ENCODE measurements around the gene SCARB1.

SCARB1 gene

DNA sequence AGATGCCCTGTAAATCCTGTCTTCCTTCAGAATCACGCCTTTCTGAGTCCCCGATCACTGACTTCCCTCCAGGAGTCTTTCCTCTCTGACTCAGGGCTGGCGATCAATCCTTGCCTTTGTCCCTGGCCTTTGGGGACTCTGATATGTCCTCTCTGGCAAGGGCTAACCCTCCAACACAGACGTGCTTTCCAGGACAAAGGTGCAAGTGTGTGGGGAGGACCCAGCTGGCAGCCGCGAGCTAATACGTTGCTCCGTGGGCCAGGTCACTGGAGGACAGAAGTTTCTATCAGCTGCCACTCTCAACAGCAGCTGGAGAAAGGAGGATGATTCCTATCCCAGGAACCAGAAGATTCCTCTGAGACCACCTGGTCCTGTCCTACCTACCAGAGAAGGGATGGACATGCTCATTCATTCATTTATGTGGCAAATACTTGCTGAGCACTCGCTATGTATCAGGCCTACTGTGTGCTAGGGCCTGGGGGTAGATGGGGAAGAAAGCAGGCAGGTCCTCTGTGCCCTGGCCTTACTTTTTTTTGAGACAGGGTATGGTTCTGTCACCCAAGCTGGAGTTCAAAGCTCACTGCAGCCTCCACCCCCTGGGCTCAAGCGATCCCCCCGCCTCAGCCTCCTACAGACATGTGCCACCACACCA lies 8.5 kb upstream of the SCARB1 start:
- no peak for DNase-seq (ENCODE audit: extremely low read depth, insufficient read length)
- Histone ChIP-seq H3K4me3 (replicated peaks; ENCODE audit: low read depth, low read length) (no peak overlapping the region), H3K36me3 (ENCODE audit: control insufficient read depth, insufficient read depth, low read length) (no peaks in the 10 kb centered on the region), H3K27me3 (replicated peaks; ENCODE audit: control insufficient read depth, insufficient read depth, low read length) (no peaks in the 10 kb centered on the region)
- TF ChIP-seq, protein P1, sequence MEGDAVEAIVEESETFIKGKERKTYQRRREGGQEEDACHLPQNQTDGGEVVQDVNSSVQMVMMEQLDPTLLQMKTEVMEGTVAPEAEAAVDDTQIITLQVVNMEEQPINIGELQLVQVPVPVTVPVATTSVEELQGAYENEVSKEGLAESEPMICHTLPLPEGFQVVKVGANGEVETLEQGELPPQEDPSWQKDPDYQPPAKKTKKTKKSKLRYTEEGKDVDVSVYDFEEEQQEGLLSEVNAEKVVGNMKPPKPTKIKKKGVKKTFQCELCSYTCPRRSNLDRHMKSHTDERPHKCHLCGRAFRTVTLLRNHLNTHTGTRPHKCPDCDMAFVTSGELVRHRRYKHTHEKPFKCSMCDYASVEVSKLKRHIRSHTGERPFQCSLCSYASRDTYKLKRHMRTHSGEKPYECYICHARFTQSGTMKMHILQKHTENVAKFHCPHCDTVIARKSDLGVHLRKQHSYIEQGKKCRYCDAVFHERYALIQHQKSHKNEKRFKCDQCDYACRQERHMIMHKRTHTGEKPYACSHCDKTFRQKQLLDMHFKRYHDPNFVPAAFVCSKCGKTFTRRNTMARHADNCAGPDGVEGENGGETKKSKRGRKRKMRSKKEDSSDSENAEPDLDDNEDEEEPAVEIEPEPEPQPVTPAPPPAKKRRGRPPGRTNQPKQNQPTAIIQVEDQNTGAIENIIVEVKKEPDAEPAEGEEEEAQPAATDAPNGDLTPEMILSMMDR (IDR thresholded peaks at IDR 0.05; ENCODE audit: insufficient read depth, low read length, poor library complexity, severe bottlenecking) = no peak

DNA sequence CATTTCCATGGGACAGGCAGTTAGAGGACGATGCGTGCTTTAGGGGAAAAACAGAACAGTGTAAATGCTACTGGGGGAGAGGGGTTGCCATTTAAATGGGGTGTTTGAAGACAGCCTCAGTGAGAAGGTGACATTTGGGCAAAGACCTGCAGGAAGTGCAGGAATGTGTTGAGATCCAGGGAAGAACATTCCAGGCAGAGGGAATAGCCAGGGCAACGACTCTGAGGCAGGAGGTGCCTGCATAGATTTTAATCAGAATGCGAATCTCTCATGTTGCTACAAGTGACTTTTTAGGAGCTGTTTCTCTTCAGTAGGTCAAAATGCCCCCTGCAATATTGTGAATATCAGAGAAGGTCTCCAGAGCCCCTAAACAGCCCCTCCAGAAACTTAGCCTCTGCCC lies 7.6 kb upstream of the SCARB1 start:
- Histone ChIP-seq H3K27me3 (replicated peaks; ENCODE audit: control insufficient read depth, insufficient read depth, low read length) (no peaks in the 10 kb centered on the region), H3K36me3 (ENCODE audit: control insufficient read depth, insufficient read depth, low read length) (no peaks in the 10 kb centered on the region), H3K4me3 (replicated peaks; ENCODE audit: low read depth, low read length) (no peak overlapping the region)
- TF ChIP-seq, protein P1 (IDR thresholded peaks at IDR 0.05; ENCODE audit: insufficient read depth, low read length, poor library complexity, severe bottlenecking) = no peak
- DNase-seq (ENCODE audit: extremely low read depth, insufficient read length) = no peak

DNA sequence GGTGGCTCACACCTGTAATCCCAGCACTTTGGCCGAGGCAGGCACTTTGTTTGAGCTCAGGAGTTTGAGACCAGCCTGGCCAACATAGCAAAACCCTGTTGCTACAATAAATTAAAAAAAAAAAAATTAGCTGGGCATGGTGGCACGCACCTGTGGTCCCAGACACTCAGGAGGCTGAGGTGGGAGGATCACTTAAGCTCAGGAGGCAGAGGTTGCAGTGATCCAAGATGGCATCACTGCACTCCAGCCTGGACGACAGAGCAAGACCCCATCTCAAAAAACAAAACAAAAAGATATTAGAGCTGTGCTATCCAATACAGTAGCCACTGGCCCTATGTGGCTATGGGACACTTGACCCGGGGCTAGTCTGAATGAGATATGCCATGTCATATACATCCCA lies 6.9 kb upstream of the SCARB1 start:
- H3K36me3 ChIP-seq (ENCODE audit: control insufficient read depth, insufficient read depth, low read length) = no peaks in the 10 kb centered on the region
- no peaks in the 10 kb centered on the region for H3K27me3 ChIP-seq (replicated peaks; ENCODE audit: control insufficient read depth, insufficient read depth, low read length)
- TF ChIP-seq, protein P1 (IDR thresholded peaks at IDR 0.05; ENCODE audit: insufficient read depth, low read length, poor library complexity, severe bottlenecking) = no peak
- no peak overlapping the region for H3K4me3 ChIP-seq (replicated peaks; ENCODE audit: low read depth, low read length)
- DNase-seq (ENCODE audit: extremely low read depth, insufficient read length) = no peak

DNA sequence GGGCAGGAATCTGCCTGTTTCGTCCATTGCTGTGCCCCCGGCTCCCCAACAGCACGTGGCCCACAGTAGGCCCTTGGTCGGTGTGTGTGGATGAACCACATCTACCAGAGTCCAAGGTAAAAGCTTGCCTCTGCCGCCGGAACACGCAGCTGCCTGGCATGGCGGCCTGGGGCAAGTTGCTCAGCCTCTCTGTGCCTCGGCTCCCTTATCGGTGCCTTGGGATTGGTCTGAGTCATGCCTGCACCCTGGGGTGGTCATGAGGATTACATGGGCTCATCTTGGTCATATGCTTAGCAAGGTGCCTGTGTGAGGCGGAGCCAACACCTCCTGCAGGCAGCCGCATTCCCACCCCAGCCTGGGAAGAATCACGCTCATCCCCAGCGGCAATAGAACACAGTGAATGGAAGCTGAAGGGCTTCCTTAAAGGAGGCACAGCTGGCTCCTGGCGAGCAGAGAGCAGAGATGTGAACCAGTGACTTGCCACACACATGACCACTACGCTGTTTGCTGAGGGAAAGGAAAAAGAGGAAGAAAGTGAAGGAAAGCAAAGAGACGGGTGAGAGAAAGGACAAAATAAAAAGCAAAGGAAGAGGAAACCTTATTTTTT lies 5.5 kb upstream of the SCARB1 start:
- no peak for DNase-seq (ENCODE audit: extremely low read depth, insufficient read length)
- Histone ChIP-seq H3K27me3 (replicated peaks; ENCODE audit: control insufficient read depth, insufficient read depth, low read length) (no peaks in the 10 kb centered on the region), H3K4me3 (replicated peaks; ENCODE audit: low read depth, low read length) (no peak overlapping the region), H3K36me3 (ENCODE audit: control insufficient read depth, insufficient read depth, low read length) (no peaks in the 10 kb centered on the region)
- TF ChIP-seq, protein P1 (IDR thresholded peaks at IDR 0.05; ENCODE audit: insufficient read depth, low read length, poor library complexity, severe bottlenecking) = no peak

DNA sequence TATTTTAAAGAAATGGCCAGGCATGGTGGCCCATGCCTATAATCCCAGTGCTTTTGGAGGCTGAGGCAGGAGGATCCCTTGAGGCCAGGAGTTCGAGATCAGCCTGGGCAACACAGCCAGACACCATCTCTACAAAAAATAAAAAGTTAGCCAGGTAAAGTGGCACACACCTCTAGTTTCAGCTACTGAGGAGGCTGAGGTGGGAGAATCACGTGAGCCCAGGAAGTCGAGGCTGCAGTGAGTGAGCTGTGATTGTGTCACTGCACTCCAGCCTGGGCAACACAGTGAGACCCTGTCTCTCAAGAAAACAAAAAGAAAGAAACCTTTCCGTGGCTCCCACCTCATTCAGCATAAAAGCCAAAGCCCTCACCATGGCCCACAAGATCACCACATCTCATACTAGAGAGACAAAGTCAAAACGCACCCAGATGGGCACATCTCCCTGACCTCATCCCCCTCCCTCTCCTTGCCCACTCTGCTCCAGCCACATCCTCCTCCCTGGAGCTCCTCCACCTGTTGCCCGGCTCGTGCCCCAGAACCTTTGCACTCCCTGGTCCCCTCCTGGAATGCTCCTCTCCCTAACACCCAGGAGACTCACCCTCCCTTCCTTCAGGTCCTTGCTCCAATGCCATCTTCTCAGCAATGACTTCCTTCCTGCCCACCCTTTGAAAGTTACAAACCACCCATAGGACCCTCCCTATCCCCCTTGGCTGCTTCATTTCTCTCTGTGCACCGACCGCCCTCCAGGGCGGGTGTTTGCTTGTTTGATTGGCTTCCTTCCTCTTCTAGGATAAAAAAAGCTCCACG lies 4.8 kb upstream of the SCARB1 start:
- DNase-seq (ENCODE audit: extremely low read depth, insufficient read length) = no peak
- no peaks in the 10 kb centered on the region for H3K27me3 ChIP-seq (replicated peaks; ENCODE audit: control insufficient read depth, insufficient read depth, low read length)
- no peaks in the 10 kb centered on the region for H3K36me3 ChIP-seq (ENCODE audit: control insufficient read depth, insufficient read depth, low read length)
- TF ChIP-seq, protein P1 (IDR thresholded peaks at IDR 0.05; ENCODE audit: insufficient read depth, low read length, poor library complexity, severe bottlenecking) = no peak
- no peak overlapping the region for H3K4me3 ChIP-seq (replicated peaks; ENCODE audit: low read depth, low read length)

Measured in GM06990 (cell line).